WTC11 (cell line): ENCODE measurements around the gene WDR55. TPM values are rescaled to one million over a fixed set of nuclear protein-coding genes. Genes with fewer than 3 reads are reported as not detected.
A peak's percentile ranks its signal among the peaks of the same experiment; 100 is the strongest.

Experiments used
- CBFB ChIP-seq: sonication (generic); formaldehyde crosslinking; IDR thresholded peaks from 2 replicates; pipeline ENCODE4 v1.8.1; 2022; ENCODE audit warnings: mild to moderate bottlenecking, low read depth, missing genetic modification reagents
- ESRRA ChIP-seq: sonication (generic); formaldehyde crosslinking; IDR thresholded peaks from 2 replicates; pipeline ENCODE4 v1.8.1; 2022; ENCODE audit warnings: mild to moderate bottlenecking, missing genetic modification reagents, borderline replicate concordance
- FOXK1 ChIP-seq: sonication (generic); formaldehyde crosslinking; IDR thresholded peaks from 2 replicates; pipeline ENCODE4 v1.8.0; 2022; ENCODE audit warnings: mild to moderate bottlenecking, moderate library complexity, missing genetic modification reagents
- GABPB1 ChIP-seq: sonication (generic); formaldehyde crosslinking; IDR thresholded peaks from 2 replicates; pipeline ENCODE4 v1.8.1; 2023; ENCODE audit warnings: mild to moderate bottlenecking, missing genetic modification reagents
- KAT7 ChIP-seq: sonication (generic); formaldehyde crosslinking; IDR thresholded peaks from 2 replicates; pipeline ENCODE4 v1.8.1; 2023; ENCODE audit warnings: missing genetic modification reagents, mild to moderate bottlenecking, borderline replicate concordance
- NFATC4 ChIP-seq: fragments of 250-450 bp; sonication (Bioruptor Pico); IDR thresholded peaks from 2 replicates; pipeline ENCODE4 v1.9.0; 2021; ENCODE audit warnings: mild to moderate bottlenecking
- OVOL2 ChIP-seq: fragments of 250-450 bp; sonication (Bioruptor Pico); IDR thresholded peaks from 2 replicates; pipeline ENCODE4 v1.9.0; 2021; ENCODE audit warnings: mild to moderate bottlenecking, borderline replicate concordance
- SMAD3 ChIP-seq: sonication (generic); formaldehyde crosslinking; IDR thresholded peaks from 2 replicates; pipeline ENCODE4 v1.8.0; 2022; ENCODE audit warnings: missing genetic modification reagents, mild to moderate bottlenecking, borderline replicate concordance
- TEAD1 ChIP-seq: sonication (generic); formaldehyde crosslinking; IDR thresholded peaks from 2 replicates; pipeline ENCODE4 v1.8.0; 2022; ENCODE audit warnings: mild to moderate bottlenecking, missing genetic modification reagents
- ZBTB21 ChIP-seq: sonication (generic); formaldehyde crosslinking; IDR thresholded peaks from 2 replicates; pipeline ENCODE4 v1.8.1; 2023; ENCODE audit warnings: mild to moderate bottlenecking, missing genetic modification reagents, borderline replicate concordance
- ZNF138 ChIP-seq: sonication (generic); formaldehyde crosslinking; conservative IDR thresholded peaks from 2 replicates; pipeline ENCODE4 v1.8.1; 2022; ENCODE audit warnings: mild to moderate bottlenecking, moderate library complexity, missing genetic modification reagents
- ZNF232 ChIP-seq: sonication (generic); formaldehyde crosslinking; IDR thresholded peaks from 2 replicates; pipeline ENCODE4 v1.8.0; 2022; ENCODE audit warnings: mild to moderate bottlenecking, missing genetic modification reagents
- ZNF423 ChIP-seq: fragments of 250-450 bp; sonication (Bioruptor Pico); IDR thresholded peaks from 2 replicates; pipeline ENCODE4 v2.1.2; 2022; ENCODE audit warnings: mild to moderate bottlenecking, moderate library complexity
- total RNA-seq: library from RNA; stranded (reverse); gene quantifications from 3 replicates; pipeline ENCODE4 v1.2.3, GENCODE V29; 2021
- TF ChIP-seq, protein P1 (sequence below): sonication (generic); formaldehyde crosslinking; IDR thresholded peaks from 2 replicates; pipeline ENCODE4 v1.8.0; 2023; ENCODE audit warnings: missing genetic modification reagents, mild to moderate bottlenecking, borderline replicate concordance
- TF ChIP-seq, protein P2 (sequence below): sonication (generic); formaldehyde crosslinking; IDR thresholded peaks from 2 replicates; pipeline ENCODE4 v1.8.0; 2022; ENCODE audit warnings: mild to moderate bottlenecking, missing genetic modification reagents
- TF ChIP-seq, protein P3 (sequence below): sonication (generic); formaldehyde crosslinking; IDR thresholded peaks from 2 replicates; pipeline ENCODE4 v1.8.1; 2022; ENCODE audit warnings: missing genetic modification reagents, borderline replicate concordance
- TF ChIP-seq, protein P4 (sequence below): sonication (generic); formaldehyde crosslinking; IDR thresholded peaks from 2 replicates; pipeline ENCODE4 v1.8.0; 2022; ENCODE audit warnings: mild to moderate bottlenecking, missing genetic modification reagents
- TF ChIP-seq, protein P5 (sequence below): sonication (generic); formaldehyde crosslinking; conservative IDR thresholded peaks from 2 replicates; pipeline ENCODE4 v1.8.1; 2023; ENCODE audit warnings: mild to moderate bottlenecking, low read depth, missing genetic modification reagents, moderate library complexity
- TF ChIP-seq, protein P6 (sequence below): sonication (generic); formaldehyde crosslinking; IDR thresholded peaks from 2 replicates; pipeline ENCODE4 v1.8.1; 2022; ENCODE audit warnings: mild to moderate bottlenecking, missing genetic modification reagents, moderate library complexity, borderline replicate concordance
- TF ChIP-seq, protein P7 (sequence below): sonication (generic); formaldehyde crosslinking; IDR thresholded peaks from 2 replicates; pipeline ENCODE4 v1.8.1; 2023; ENCODE audit warnings: mild to moderate bottlenecking, moderate library complexity, missing genetic modification reagents
- TF ChIP-seq, protein P8 (sequence below): sonication (generic); formaldehyde crosslinking; IDR thresholded peaks from 2 replicates; pipeline ENCODE4 v1.8.1; 2022; ENCODE audit warnings: mild to moderate bottlenecking, moderate library complexity, missing genetic modification reagents

WDR55 gene
- total RNA-seq, 1 experiment from 2014 or later = 25.3 TPM

DNA sequence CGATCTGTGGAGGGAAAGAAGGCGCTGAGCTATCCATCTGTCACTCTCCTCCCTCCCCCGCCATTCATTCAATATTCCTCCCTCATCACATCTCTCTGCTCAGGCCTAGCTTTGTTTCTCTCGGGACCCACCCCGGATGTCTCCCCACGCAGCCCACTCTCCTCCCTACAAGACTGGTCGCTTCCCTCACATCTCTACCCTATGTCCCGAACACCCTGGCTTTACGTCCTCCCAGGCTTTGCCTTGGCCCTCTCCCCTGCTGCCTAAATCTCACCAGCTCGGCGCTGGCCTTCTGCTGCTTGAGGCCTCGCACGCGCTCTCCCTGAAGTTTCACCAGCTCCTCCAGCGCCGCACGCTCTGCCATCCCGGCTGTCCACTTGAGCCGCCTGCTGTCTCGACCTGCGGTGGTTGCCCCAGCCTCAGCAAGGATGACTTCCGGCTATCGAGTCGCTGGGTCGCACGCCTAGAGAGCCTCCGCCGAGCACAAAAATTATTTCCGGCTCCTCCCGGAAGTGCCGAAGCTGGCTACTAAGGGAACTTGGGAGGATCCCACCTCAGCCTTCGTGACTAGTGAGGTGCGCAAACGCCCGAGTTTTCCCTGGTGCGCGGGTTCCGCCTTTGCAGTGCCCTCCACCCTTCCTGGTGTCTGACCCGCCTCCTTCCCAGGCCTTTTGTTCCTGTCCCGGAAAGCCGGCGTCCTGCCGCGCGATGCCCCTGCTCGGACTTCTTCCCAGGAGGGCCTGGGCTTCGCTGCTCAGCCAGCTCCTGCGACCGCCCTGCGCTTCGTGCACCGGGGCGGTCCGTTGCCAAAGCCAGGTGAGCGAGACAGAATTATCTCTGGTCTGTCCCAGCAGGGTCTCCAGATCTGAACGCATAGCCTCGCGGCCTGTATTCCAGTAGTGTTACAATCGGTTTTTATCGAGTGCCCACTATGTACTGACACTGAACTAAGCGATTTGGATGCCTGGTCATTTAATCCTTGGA is 26.5 kb downstream of the WDR55 start, which contains the start of the genes HARS1 and HARS2 (continued):
- TF ChIP-seq, protein P1, sequence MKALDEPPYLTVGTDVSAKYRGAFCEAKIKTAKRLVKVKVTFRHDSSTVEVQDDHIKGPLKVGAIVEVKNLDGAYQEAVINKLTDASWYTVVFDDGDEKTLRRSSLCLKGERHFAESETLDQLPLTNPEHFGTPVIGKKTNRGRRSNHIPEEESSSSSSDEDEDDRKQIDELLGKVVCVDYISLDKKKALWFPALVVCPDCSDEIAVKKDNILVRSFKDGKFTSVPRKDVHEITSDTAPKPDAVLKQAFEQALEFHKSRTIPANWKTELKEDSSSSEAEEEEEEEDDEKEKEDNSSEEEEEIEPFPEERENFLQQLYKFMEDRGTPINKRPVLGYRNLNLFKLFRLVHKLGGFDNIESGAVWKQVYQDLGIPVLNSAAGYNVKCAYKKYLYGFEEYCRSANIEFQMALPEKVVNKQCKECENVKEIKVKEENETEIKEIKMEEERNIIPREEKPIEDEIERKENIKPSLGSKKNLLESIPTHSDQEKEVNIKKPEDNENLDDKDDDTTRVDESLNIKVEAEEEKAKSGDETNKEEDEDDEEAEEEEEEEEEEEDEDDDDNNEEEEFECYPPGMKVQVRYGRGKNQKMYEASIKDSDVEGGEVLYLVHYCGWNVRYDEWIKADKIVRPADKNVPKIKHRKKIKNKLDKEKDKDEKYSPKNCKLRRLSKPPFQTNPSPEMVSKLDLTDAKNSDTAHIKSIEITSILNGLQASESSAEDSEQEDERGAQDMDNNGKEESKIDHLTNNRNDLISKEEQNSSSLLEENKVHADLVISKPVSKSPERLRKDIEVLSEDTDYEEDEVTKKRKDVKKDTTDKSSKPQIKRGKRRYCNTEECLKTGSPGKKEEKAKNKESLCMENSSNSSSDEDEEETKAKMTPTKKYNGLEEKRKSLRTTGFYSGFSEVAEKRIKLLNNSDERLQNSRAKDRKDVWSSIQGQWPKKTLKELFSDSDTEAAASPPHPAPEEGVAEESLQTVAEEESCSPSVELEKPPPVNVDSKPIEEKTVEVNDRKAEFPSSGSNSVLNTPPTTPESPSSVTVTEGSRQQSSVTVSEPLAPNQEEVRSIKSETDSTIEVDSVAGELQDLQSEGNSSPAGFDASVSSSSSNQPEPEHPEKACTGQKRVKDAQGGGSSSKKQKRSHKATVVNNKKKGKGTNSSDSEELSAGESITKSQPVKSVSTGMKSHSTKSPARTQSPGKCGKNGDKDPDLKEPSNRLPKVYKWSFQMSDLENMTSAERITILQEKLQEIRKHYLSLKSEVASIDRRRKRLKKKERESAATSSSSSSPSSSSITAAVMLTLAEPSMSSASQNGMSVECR (CRISPR knock-in tag) = peak; percentile 16
- TF ChIP-seq, protein P2, sequence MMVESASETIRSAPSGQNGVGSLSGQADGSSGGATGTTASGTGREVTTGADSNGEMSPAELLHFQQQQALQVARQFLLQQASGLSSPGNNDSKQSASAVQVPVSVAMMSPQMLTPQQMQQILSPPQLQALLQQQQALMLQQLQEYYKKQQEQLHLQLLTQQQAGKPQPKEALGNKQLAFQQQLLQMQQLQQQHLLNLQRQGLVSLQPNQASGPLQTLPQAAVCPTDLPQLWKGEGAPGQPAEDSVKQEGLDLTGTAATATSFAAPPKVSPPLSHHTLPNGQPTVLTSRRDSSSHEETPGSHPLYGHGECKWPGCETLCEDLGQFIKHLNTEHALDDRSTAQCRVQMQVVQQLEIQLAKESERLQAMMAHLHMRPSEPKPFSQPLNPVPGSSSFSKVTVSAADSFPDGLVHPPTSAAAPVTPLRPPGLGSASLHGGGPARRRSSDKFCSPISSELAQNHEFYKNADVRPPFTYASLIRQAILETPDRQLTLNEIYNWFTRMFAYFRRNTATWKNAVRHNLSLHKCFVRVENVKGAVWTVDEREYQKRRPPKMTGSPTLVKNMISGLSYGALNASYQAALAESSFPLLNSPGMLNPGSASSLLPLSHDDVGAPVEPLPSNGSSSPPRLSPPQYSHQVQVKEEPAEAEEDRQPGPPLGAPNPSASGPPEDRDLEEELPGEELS (CRISPR knock-in tag) = peak; percentile 42; the same call in 1 of the 2 replicates
- TF ChIP-seq, protein P3, sequence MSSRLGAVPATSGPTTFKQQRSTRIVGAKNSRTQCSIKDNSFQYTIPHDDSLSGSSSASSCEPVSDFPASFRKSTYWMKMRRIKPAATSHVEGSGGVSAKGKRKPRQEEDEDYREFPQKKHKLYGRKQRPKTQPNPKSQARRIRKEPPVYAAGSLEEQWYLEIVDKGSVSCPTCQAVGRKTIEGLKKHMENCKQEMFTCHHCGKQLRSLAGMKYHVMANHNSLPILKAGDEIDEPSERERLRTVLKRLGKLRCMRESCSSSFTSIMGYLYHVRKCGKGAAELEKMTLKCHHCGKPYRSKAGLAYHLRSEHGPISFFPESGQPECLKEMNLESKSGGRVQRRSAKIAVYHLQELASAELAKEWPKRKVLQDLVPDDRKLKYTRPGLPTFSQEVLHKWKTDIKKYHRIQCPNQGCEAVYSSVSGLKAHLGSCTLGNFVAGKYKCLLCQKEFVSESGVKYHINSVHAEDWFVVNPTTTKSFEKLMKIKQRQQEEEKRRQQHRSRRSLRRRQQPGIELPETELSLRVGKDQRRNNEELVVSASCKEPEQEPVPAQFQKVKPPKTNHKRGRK (CRISPR knock-in tag) = no peak
- TF ChIP-seq, protein P4, sequence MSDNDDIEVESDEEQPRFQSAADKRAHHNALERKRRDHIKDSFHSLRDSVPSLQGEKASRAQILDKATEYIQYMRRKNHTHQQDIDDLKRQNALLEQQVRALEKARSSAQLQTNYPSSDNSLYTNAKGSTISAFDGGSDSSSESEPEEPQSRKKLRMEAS (CRISPR knock-in tag) = peak; percentile 81; the same call in 1 of the 2 replicates
- no peak for TF ChIP-seq NFATC4
- TF ChIP-seq, protein P5, sequence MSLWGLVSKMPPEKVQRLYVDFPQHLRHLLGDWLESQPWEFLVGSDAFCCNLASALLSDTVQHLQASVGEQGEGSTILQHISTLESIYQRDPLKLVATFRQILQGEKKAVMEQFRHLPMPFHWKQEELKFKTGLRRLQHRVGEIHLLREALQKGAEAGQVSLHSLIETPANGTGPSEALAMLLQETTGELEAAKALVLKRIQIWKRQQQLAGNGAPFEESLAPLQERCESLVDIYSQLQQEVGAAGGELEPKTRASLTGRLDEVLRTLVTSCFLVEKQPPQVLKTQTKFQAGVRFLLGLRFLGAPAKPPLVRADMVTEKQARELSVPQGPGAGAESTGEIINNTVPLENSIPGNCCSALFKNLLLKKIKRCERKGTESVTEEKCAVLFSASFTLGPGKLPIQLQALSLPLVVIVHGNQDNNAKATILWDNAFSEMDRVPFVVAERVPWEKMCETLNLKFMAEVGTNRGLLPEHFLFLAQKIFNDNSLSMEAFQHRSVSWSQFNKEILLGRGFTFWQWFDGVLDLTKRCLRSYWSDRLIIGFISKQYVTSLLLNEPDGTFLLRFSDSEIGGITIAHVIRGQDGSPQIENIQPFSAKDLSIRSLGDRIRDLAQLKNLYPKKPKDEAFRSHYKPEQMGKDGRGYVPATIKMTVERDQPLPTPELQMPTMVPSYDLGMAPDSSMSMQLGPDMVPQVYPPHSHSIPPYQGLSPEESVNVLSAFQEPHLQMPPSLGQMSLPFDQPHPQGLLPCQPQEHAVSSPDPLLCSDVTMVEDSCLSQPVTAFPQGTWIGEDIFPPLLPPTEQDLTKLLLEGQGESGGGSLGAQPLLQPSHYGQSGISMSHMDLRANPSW (CRISPR knock-in tag) = no peak
- peak; percentile 45; the same call in 1 of the 2 replicates for TF ChIP-seq ZNF138 (CRISPR knock-in tag)
- TF ChIP-seq KAT7 (CRISPR knock-in tag) = no peak
- peak; percentile 72; the same call in 1 of the 2 replicates for TF ChIP-seq FOXK1 (CRISPR knock-in tag)
- no peak for TF ChIP-seq CBFB (CRISPR knock-in tag)
- peak; percentile 88 for TF ChIP-seq GABPB1 (CRISPR knock-in tag)
- TF ChIP-seq ZNF232 (CRISPR knock-in tag) = 0 out of 2 replicates have a peak, but pooled peaks have one; percentile 77
- no peak for TF ChIP-seq OVOL2 (CRISPR knock-in tag)
- 0 out of 2 replicates have a peak, but pooled peaks have one; percentile 21 for TF ChIP-seq SMAD3 (CRISPR knock-in tag)
- TF ChIP-seq ZBTB21 (CRISPR knock-in tag) = no peak
- TF ChIP-seq ESRRA = no peak
- TF ChIP-seq TEAD1 = 0 out of 2 replicates have a peak, but pooled peaks have one; percentile 19
- TF ChIP-seq, protein P6, sequence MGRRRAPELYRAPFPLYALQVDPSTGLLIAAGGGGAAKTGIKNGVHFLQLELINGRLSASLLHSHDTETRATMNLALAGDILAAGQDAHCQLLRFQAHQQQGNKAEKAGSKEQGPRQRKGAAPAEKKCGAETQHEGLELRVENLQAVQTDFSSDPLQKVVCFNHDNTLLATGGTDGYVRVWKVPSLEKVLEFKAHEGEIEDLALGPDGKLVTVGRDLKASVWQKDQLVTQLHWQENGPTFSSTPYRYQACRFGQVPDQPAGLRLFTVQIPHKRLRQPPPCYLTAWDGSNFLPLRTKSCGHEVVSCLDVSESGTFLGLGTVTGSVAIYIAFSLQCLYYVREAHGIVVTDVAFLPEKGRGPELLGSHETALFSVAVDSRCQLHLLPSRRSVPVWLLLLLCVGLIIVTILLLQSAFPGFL (CRISPR knock-in tag) = no peak
- TF ChIP-seq, protein P7, sequence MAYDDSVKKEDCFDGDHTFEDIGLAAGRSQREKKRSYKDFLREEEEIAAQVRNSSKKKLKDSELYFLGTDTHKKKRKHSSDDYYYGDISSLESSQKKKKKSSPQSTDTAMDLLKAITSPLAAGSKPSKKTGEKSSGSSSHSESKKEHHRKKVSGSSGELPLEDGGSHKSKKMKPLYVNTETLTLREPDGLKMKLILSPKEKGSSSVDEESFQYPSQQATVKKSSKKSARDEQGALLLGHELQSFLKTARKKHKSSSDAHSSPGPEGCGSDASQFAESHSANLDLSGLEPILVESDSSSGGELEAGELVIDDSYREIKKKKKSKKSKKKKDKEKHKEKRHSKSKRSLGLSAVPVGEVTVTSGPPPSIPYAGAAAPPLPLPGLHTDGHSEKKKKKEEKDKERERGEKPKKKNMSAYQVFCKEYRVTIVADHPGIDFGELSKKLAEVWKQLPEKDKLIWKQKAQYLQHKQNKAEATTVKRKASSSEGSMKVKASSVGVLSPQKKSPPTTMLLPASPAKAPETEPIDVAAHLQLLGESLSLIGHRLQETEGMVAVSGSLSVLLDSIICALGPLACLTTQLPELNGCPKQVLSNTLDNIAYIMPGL (CRISPR knock-in tag) = 0 out of 2 replicates have a peak, but pooled peaks have one; percentile 32
- TF ChIP-seq, protein P8, sequence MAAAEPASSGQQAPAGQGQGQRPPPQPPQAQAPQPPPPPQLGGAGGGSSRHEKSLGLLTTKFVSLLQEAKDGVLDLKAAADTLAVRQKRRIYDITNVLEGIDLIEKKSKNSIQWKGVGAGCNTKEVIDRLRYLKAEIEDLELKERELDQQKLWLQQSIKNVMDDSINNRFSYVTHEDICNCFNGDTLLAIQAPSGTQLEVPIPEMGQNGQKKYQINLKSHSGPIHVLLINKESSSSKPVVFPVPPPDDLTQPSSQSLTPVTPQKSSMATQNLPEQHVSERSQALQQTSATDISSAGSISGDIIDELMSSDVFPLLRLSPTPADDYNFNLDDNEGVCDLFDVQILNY (CRISPR knock-in tag) = no peak
- peak; percentile 36; the same call in 1 of the 2 replicates for TF ChIP-seq ZNF423 (CRISPR knock-in tag)
